RWPE1 (cell line): ENCODE data around the gene GHDC.
"Not testable (repeated sequence)": the region's sequence is repeated elsewhere in the genome, so short reads cannot be mapped to it uniquely, and the experiment has no call there.

Experiments used
- CTCF ChIA-PET: fragments of 350-600 bp; sonication (Branson Sonifier 250); formaldehyde crosslinking; extraction: SDS; loops from one replicate; lab custom pipeline; 2021; lab: Yijun Ruan, JAX
- POLR2A ChIA-PET: fragments of 400-600 bp; formaldehyde crosslinking; extraction: SDS; loops from one replicate; lab custom pipeline; 2020; ENCODE audit warnings: antibody characterized with exemption; ENCODE audit not compliant: low non-redundant PET; lab: Yijun Ruan, JAX
- DNase-seq: peaks from one replicate; pipeline ENCODE4 v3.0.0; 2012; ENCODE audit warnings: low spot score
- H3K27ac ChIP-seq: fragments of 450-650 bp; 2 replicates; pipeline ENCODE4 v1.5.1; 2017
- TF ChIP-seq, protein P1 (sequence below): fragments of 450-650 bp; conservative IDR thresholded peaks from 2 replicates; pipeline ENCODE4 v1.5.1; 2017; ENCODE audit warnings: low read depth, mild to moderate bottlenecking

Gene GHDC, protein sequence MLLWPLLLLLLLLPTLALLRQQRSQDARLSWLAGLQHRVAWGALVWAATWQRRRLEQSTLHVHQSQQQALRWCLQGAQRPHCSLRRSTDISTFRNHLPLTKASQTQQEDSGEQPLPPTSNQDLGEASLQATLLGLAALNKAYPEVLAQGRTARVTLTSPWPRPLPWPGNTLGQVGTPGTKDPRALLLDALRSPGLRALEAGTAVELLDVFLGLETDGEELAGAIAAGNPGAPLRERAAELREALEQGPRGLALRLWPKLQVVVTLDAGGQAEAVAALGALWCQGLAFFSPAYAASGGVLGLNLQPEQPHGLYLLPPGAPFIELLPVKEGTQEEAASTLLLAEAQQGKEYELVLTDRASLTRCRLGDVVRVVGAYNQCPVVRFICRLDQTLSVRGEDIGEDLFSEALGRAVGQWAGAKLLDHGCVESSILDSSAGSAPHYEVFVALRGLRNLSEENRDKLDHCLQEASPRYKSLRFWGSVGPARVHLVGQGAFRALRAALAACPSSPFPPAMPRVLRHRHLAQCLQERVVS

DNA sequence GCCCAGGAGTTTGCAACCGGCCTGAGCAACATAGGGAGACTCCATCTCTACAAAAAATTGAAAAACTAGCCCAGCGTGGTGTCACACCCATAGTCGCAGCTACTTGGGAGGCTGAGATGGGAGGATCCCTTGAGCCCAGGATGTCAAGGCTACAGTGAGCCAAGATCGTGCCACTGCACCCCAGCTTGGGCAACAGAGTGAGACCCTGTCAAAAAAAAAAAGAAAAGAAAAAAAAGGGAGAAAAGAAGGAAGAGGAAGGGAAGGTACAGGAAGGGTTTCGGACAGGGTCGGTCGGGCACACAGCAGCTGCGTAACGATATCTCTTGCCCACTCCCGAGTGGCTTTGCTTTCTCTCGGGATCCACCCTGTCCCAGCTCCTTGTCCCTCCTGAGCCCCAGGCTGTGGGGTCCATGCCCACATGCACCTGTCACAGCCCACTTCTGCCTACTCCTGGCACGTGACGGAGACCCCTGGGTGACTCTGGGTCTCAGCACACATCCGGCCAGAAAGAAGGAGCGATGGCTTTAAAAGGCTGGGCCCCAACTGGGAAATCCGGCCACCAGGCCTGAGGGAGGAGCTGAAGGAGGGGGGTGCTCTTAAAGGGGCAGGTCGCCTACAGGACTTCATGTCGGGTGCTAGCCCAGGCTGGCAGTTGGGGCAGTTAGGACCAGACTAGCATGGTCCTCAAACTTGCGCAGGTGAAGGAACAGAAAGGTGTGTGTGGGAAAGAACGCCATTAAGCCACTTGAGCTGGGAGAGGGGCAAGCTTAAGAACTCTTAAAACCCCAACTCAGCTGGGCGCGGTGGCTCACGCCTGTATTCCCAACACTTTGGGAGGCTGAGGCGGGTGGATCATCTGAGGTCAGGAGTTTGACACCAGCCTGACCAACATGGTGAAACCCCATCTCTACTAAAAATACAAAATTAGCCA is at the start of gene GHDC:
Gene GHDC, minus strand, starts transcription at position 526 of the 931 bp plus-strand sequence. CDS start 913 bp downstream, outside the sequence.
- TF ChIP-seq, protein P1, sequence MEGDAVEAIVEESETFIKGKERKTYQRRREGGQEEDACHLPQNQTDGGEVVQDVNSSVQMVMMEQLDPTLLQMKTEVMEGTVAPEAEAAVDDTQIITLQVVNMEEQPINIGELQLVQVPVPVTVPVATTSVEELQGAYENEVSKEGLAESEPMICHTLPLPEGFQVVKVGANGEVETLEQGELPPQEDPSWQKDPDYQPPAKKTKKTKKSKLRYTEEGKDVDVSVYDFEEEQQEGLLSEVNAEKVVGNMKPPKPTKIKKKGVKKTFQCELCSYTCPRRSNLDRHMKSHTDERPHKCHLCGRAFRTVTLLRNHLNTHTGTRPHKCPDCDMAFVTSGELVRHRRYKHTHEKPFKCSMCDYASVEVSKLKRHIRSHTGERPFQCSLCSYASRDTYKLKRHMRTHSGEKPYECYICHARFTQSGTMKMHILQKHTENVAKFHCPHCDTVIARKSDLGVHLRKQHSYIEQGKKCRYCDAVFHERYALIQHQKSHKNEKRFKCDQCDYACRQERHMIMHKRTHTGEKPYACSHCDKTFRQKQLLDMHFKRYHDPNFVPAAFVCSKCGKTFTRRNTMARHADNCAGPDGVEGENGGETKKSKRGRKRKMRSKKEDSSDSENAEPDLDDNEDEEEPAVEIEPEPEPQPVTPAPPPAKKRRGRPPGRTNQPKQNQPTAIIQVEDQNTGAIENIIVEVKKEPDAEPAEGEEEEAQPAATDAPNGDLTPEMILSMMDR = no peak
- ChIA-PET CTCF (interaction anchor here (0.5 to 0.7 kb wide), 4 partner anchors 63 to 360 kb away, joined by 3 to 4 read pairs (median 3); no protein-coding TSS in a partner anchor), POLR2A (no interaction called here)
- peak within 1 kb of the TSS; percentile 65 for H3K27ac ChIP-seq
- DNase-seq = peak; percentile 72

DNA sequence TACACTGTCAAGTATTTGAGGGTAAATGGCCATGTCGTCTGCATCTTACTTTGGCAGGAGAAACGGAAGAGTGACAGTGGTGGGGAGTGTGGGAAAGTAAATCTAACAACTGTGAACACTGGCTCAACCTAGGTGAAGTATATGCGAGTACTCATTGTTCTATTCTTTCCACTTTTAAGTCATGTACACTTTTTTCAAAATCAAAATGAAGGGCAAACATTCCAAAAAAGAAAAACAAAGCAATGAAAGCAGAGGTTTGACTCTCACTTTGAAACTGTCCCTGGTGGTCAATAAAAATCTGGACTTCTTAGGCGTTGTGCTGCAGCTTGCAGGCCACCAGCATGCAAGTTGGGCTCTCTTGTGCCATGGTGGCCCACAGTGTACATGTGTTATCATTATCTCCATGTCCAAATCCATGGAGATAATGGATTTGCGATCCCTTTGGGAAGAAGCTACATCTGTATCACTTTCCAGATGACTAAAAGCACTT is 49.2 kb upstream of the GHDC start:
- ChIA-PET POLR2A (no interaction called here), CTCF (interaction anchor here (0.6 to 0.7 kb wide), 3 partner anchors 39 to 1286 kb away, joined by 3 read pairs; no protein-coding TSS in a partner anchor)
- DNase-seq = no peak
- no peak overlapping the region for H3K27ac ChIP-seq
- TF ChIP-seq, protein P1 = no peak

DNA sequence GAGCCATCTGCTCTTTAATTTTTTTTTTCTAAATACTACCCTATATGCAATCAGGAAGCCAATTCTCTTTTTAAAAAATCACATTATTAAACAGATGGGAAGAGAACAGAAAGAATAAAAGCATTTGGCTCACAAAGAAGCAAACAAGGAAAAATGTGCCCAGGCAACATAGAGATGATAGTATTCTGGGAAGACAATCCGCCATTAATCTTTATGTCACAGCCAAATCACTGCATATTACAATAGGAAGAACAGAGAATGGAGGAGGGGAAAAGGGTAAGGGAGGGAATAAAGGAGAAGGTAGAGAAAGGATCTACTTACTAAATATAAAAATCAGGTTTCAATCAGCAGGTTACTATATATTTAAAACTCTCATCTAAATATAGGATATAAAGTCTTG is 47.6 kb upstream of the GHDC start:
- CTCF ChIA-PET = no interaction called here
- DNase-seq = no peak

DNA sequence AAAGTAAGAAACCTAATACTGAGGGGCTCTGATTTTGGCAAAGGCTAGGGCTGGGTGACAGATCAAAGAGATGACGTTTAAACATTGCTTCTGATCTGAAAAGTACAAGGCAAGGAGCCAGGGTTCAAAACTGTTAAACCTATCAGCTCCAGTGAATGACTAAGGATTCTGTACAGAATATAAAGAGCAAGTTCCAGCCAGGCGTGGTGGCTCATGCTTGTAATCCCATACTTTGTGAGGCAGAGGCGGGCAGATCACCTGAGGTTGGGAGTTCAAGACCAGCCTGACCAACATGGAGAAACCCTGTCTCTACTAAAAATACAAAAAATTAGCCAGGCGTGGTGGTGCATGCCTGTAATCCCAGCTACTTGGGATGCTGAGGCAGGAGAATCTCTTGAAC is 46.6 kb upstream of the GHDC start:
- CTCF ChIA-PET, H3K27ac ChIP-seq, POLR2A ChIA-PET, DNase-seq: not testable (repeated sequence)

More for the DNA sequence above, 47.6 kb upstream of the GHDC start:
- TF ChIP-seq, protein P1 = no peak
- H3K27ac ChIP-seq = no peak overlapping the region
- POLR2A ChIA-PET = no interaction called here

DNA sequence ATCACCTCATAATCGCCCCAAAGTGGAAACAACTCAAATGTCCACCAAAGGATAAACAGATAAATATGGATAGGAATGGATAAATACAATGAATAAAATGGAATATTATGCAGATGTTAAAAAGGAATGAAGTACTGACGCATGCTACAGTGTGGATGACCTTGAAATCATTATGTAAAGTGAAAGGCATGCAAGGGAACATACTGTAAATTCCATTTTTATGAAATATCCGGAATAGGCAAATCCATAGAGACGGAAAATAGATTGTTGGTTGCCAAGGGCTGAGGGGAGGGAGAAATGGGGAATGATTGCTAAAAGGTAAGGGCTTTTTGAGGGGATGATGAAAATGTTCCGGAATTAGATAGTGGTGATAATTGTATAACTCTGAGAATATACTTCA is 45.9 kb upstream of the GHDC start:
- TF ChIP-seq, protein P1 = no peak
- ChIA-PET POLR2A (no interaction called here), CTCF (interaction anchor here (0.7 kb wide), 1 partner anchor 14 kb away, joined by 4 read pairs; no protein-coding TSS in a partner anchor)
- DNase-seq = no peak
- no peak overlapping the region for H3K27ac ChIP-seq

DNA sequence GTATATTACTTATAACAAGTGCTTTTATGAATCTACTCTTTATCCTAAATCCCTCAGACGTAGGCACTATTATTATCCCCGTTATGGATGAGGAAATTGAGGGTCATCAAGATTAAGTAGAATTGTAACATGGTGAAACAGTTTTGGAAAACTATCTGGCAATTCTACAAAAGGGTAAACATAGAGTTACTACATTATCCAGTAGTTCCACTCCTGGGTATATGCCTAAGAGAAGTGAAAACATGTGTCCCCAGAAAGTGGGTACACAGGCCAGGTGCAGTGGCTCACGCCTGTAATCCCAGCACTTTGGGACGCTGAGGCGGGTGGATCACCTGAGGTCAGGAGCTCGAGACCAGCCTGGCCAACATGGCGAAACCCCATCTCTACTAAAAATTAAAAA is 45.3 kb upstream of the GHDC start:
- POLR2A ChIA-PET, H3K27ac ChIP-seq, DNase-seq: not testable (repeated sequence)
- CTCF ChIA-PET = interaction anchor here (0.7 kb wide), 1 partner anchor 15 kb away, joined by 4 read pairs; no protein-coding TSS in a partner anchor

DNA sequence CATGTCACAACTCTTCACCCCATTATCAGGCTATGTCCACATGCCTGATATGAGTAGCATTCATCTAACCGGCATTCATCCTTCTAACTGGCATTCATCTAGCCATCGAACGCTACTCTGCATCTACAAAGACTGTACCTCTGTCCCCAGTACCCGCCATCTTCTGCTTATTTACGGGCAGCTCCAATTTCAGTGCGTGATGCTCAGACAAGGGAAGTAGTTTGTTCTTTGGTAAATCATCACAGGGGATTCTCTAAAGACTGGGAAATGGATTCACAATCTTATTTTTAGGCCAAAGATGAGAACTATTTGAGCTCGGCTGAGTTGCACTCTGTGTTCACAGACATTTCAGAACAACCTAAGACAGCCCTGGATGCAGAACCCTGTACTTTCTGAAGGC is 42.5 kb upstream of the GHDC start:
- CTCF ChIA-PET = no interaction called here
- TF ChIP-seq, protein P1 = no peak
- no peak overlapping the region for H3K27ac ChIP-seq
- no peak for DNase-seq
- POLR2A ChIA-PET = no interaction called here
